Measurements from ENCODE around the gene DYNC2LI1. TPM values are rescaled to one million over a fixed set of nuclear protein-coding genes. Genes with fewer than 3 reads are reported as not detected.

DYNC2LI1 gene
- total RNA-seq, 1 donor from 2014 or later: 15.3 TPM

DNA sequence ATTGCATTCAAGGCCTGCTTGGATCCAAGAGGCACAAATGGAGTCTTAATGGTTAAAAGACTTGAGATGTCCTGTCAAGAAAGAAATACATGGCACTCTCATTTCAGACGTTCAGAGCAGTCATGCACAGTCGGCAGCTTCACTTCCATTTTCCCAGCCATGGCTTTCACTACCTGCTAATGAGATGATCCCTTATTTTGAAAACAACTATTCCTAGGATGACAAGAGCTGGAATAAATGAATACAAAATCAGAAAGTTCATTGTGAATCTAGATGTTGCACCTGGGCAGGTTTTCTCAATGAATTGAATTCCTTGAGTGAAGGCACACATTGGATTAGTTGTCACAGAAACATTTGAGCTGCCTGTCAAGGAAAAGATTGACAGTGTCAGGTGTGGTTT, 39.1 kb downstream of the DYNC2LI1 start:
- DNase-seq (ENCODE audit: low read depth) (no peak), FAIRE-seq (no peak)
- Mint-ChIP-seq H3K36me3 (ENCODE audit: low read depth, unreplicated experiment) (no peaks in the 10 kb centered on the region), H3K27me3 (ENCODE audit: low read depth, unreplicated experiment) (no peaks in the 10 kb centered on the region), H3K4me3 (ENCODE audit: unreplicated experiment) (no peak overlapping the region), H3K4me1 (ENCODE audit: low read depth, unreplicated experiment) (no peaks in the 10 kb centered on the region), H3K27ac (ENCODE audit: unreplicated experiment) (no peak overlapping the region), H3K9me3 (ENCODE audit: unreplicated experiment) (no peaks in the 10 kb centered on the region)
- no peaks in the 10 kb centered on the region for H3K27me3 ChIP-seq (ENCODE audit: insufficient read depth, low read length)
- H3K79me2 ChIP-seq (ENCODE audit: insufficient read depth, low read length): no peaks in the 10 kb centered on the region
- no peak overlapping the region for H3K4me2 ChIP-seq (ENCODE audit: low read length)
- no peaks in the 10 kb centered on the region for H3K9me3 ChIP-seq (ENCODE audit: insufficient read depth, low read depth, low read length)
- no peaks in the 10 kb centered on the region for H4K20me1 ChIP-seq (ENCODE audit: insufficient read depth, low read length)
- H3K27ac ChIP-seq (ENCODE audit: low read depth, low read length): no peak overlapping the region
- TF ChIP-seq, protein P1, sequence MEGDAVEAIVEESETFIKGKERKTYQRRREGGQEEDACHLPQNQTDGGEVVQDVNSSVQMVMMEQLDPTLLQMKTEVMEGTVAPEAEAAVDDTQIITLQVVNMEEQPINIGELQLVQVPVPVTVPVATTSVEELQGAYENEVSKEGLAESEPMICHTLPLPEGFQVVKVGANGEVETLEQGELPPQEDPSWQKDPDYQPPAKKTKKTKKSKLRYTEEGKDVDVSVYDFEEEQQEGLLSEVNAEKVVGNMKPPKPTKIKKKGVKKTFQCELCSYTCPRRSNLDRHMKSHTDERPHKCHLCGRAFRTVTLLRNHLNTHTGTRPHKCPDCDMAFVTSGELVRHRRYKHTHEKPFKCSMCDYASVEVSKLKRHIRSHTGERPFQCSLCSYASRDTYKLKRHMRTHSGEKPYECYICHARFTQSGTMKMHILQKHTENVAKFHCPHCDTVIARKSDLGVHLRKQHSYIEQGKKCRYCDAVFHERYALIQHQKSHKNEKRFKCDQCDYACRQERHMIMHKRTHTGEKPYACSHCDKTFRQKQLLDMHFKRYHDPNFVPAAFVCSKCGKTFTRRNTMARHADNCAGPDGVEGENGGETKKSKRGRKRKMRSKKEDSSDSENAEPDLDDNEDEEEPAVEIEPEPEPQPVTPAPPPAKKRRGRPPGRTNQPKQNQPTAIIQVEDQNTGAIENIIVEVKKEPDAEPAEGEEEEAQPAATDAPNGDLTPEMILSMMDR (IDR thresholded peaks at IDR 0.05; ENCODE audit: insufficient read depth, low read depth, low read length): no peak
- no peak for TF ChIP-seq EZH2 (IDR thresholded peaks at IDR 0.05; ENCODE audit: insufficient read depth, low read length)
- H3K4me3 ChIP-seq (ENCODE audit: insufficient read depth, low read depth, low read length): no peak overlapping the region
- no peak overlapping the region for H2AFZ ChIP-seq (ENCODE audit: low read depth, low read length)
- no peaks in the 10 kb centered on the region for H3K36me3 ChIP-seq (ENCODE audit: insufficient read depth, low read length)
- H3K9ac ChIP-seq (ENCODE audit: low read length): no peak overlapping the region
- H3K4me1 ChIP-seq (ENCODE audit: insufficient read depth, low read length): no peaks in the 10 kb centered on the region

DNA sequence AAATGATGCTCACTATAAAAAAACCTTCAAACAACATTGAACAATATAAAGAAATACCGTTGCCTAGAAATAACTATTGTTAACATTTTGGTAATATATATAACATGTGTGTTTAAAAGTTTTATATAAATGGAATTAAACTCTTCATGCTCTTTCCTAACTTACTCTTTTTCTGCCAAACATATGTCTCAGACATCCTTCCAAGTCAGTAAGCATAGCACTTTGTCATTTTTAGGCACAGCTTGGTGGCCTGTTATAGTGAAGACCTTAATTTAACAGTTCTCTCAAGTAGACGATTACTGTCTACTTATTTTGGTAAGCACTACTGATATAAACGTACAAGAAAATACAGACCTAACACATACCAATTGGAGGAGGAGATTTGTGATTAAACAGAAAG, 40.9 kb downstream of the DYNC2LI1 start:
- Mint-ChIP-seq H3K27me3 (ENCODE audit: low read depth, unreplicated experiment) (no peaks in the 10 kb centered on the region), H3K36me3 (ENCODE audit: low read depth, unreplicated experiment) (no peaks in the 10 kb centered on the region), H3K27ac (ENCODE audit: unreplicated experiment) (no peak overlapping the region), H3K4me3 (ENCODE audit: unreplicated experiment) (no peak overlapping the region), H3K9me3 (ENCODE audit: unreplicated experiment) (no peaks in the 10 kb centered on the region), H3K4me1 (ENCODE audit: low read depth, unreplicated experiment) (peaks cover 3% of the 10 kb centered on the region)
- TF ChIP-seq, protein P1 (IDR thresholded peaks at IDR 0.05; ENCODE audit: insufficient read depth, low read depth, low read length): no peak
- no peak for TF ChIP-seq EZH2 (IDR thresholded peaks at IDR 0.05; ENCODE audit: insufficient read depth, low read length)
- H3K27ac ChIP-seq (ENCODE audit: low read depth, low read length): no peak overlapping the region
- no peaks in the 10 kb centered on the region for H3K79me2 ChIP-seq (ENCODE audit: insufficient read depth, low read length)
- H3K36me3 ChIP-seq (ENCODE audit: insufficient read depth, low read length): no peaks in the 10 kb centered on the region
- DNase-seq (ENCODE audit: low read depth) (no peak), FAIRE-seq (no peak)
- no peak overlapping the region for H3K4me2 ChIP-seq (ENCODE audit: low read length)
- no peak overlapping the region for H3K4me3 ChIP-seq (ENCODE audit: insufficient read depth, low read depth, low read length)
- H4K20me1 ChIP-seq (ENCODE audit: insufficient read depth, low read length): no peaks in the 10 kb centered on the region
- H3K27me3 ChIP-seq (ENCODE audit: insufficient read depth, low read length): no peaks in the 10 kb centered on the region
- no peaks in the 10 kb centered on the region for H3K9me3 ChIP-seq (ENCODE audit: insufficient read depth, low read depth, low read length)
- H3K9ac ChIP-seq (ENCODE audit: low read length): no peak overlapping the region
- H2AFZ ChIP-seq (ENCODE audit: low read depth, low read length): no peak overlapping the region
- H3K4me1 ChIP-seq (ENCODE audit: insufficient read depth, low read length): no peaks in the 10 kb centered on the region

DNA sequence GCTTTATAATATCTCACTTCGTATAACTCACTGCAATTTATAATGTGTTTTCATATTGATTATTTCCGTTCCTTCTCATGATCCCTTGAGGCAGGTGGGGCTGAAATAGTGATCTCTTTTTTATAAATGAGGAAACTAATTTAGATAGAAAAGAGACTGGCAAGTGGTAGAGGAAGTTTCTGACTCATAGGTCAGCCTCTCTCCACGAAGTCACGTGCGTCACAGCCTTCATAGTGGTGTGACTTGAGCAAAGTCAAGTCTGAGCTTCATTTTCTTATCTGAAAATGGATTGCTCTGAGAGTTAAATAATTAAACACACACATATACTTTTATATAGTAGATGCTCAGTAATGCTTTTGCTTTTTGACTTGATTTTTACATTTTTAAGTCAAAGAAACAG, 44.9 kb downstream of the DYNC2LI1 start:
- Mint-ChIP-seq H3K27ac (ENCODE audit: unreplicated experiment) (no peak overlapping the region), H3K9me3 (ENCODE audit: unreplicated experiment) (peaks cover 4% of the 10 kb centered on the region), H3K36me3 (ENCODE audit: low read depth, unreplicated experiment) (no peaks in the 10 kb centered on the region), H3K27me3 (ENCODE audit: low read depth, unreplicated experiment) (peaks cover 16% of the 10 kb centered on the region), H3K4me1 (ENCODE audit: low read depth, unreplicated experiment) (peaks cover 3% of the 10 kb centered on the region), H3K4me3 (ENCODE audit: unreplicated experiment) (no peak overlapping the region)
- Histone ChIP-seq H3K4me3 (ENCODE audit: insufficient read depth, low read depth, low read length) (no peak overlapping the region), H3K9ac (ENCODE audit: low read length) (no peak overlapping the region), H3K36me3 (ENCODE audit: insufficient read depth, low read length) (no peaks in the 10 kb centered on the region), H3K4me2 (ENCODE audit: low read length) (no peak overlapping the region), H4K20me1 (ENCODE audit: insufficient read depth, low read length) (no peaks in the 10 kb centered on the region), H3K27me3 (ENCODE audit: insufficient read depth, low read length) (no peaks in the 10 kb centered on the region), H3K27ac (ENCODE audit: low read depth, low read length) (no peak overlapping the region), H3K9me3 (ENCODE audit: insufficient read depth, low read depth, low read length) (no peaks in the 10 kb centered on the region), H2AFZ (ENCODE audit: low read depth, low read length) (no peak overlapping the region), H3K79me2 (ENCODE audit: insufficient read depth, low read length) (no peaks in the 10 kb centered on the region), H3K4me1 (ENCODE audit: insufficient read depth, low read length) (no peaks in the 10 kb centered on the region)
- FAIRE-seq (no peak), DNase-seq (ENCODE audit: low read depth) (peak; percentile 47)
- no peak for TF ChIP-seq EZH2 (IDR thresholded peaks at IDR 0.05; ENCODE audit: insufficient read depth, low read length)
- TF ChIP-seq, protein P1 (IDR thresholded peaks at IDR 0.05; ENCODE audit: insufficient read depth, low read depth, low read length): no peak
